BE2C (cell line): ENCODE results near the gene FGD4.

Experiments
- DNase-seq: peaks from one replicate; pipeline ENCODE4 v3.0.0-alpha.2; 2020
- H3K27me3 ChIP-seq: fragments of 250-450 bp; sonication (Bioruptor Pico); 2 replicates; pipeline ENCODE4 v1.5.1; 2020; ENCODE audit warnings: mild to moderate bottlenecking
- H3K36me3 ChIP-seq: fragments of 250-450 bp; sonication (Bioruptor Pico); 2 replicates; pipeline ENCODE4 v1.5.1; 2020; ENCODE audit warnings: mild to moderate bottlenecking
- H3K4me1 ChIP-seq: fragments of 250-450 bp; sonication (Bioruptor Pico); 2 replicates; pipeline ENCODE4 v1.5.1; 2020
- H3K4me3 ChIP-seq: 2 replicates; pipeline ENCODE4 v1.5.1; 2011; ENCODE audit warnings: low read depth, low read length
- H3K9me3 ChIP-seq: fragments of 250-450 bp; sonication (Bioruptor Pico); 2 replicates; pipeline ENCODE4 v1.5.1; 2020
- CTCF ChIP-seq: IDR thresholded peaks from 2 replicates; pipeline ENCODE4 v1.5.1; 2012; ENCODE audit warnings: mild to moderate bottlenecking, low read depth, low read length

Gene FGD4

GRCh38 chr12:32483499-32483898 lies 84.1 kb downstream of the FGD4 start:
- Histone ChIP-seq H3K36me3 (no peaks in the 10 kb centered on the region), H3K9me3 (no peaks in the 10 kb centered on the region), H3K4me1 (peaks cover 7% of the 10 kb centered on the region), H3K27me3 (no peaks in the 10 kb centered on the region), H3K4me3 (no peak overlapping the region)
- TF ChIP-seq CTCF = no peak
- no peak for DNase-seq

GRCh38 chr12:32483993-32484392 lies 84.6 kb downstream of the FGD4 start:
- TF ChIP-seq CTCF = no peak
- H3K36me3 ChIP-seq = no peaks in the 10 kb centered on the region
- H3K27me3 ChIP-seq = no peaks in the 10 kb centered on the region
- H3K9me3 ChIP-seq = no peaks in the 10 kb centered on the region
- no peak overlapping the region for H3K4me3 ChIP-seq
- DNase-seq = no peak
- peaks cover 2% of the 10 kb centered on the region; the same call in 1 of the 2 replicates for H3K4me1 ChIP-seq

GRCh38 chr12:32486158-32486557 lies 86.8 kb downstream of the FGD4 start:
- H3K4me1 ChIP-seq = no peaks in the 10 kb centered on the region
- DNase-seq = no peak
- no peaks in the 10 kb centered on the region for H3K36me3 ChIP-seq
- H3K9me3 ChIP-seq = no peaks in the 10 kb centered on the region
- no peak for TF ChIP-seq CTCF
- no peak overlapping the region for H3K4me3 ChIP-seq
- H3K27me3 ChIP-seq = no peaks in the 10 kb centered on the region

- Histone ChIP-seq H3K9me3 (no peaks in the 10 kb centered on the region), H3K27me3 (no peaks in the 10 kb centered on the region), H3K36me3 (no peaks in the 10 kb centered on the region), H3K4me1 (no peaks in the 10 kb centered on the region), H3K4me3 (no peak overlapping the region)
- DNase-seq = no peak
- no peak for TF ChIP-seq CTCF
Measured at GRCh38 chr12:32488132-32488531, 88.8 kb downstream of the FGD4 start.

- H3K4me1 ChIP-seq = no peaks in the 10 kb centered on the region
- H3K9me3 ChIP-seq = no peaks in the 10 kb centered on the region
- TF ChIP-seq CTCF = no peak
- no peak for DNase-seq
- H3K36me3 ChIP-seq = no peaks in the 10 kb centered on the region
- H3K27me3 ChIP-seq = no peaks in the 10 kb centered on the region
- H3K4me3 ChIP-seq = no peak overlapping the region
Measured at GRCh38 chr12:32489070-32489469, 89.7 kb downstream of the FGD4 start.

GRCh38 chr12:32490801-32491200 lies 91.4 kb downstream of the FGD4 start:
- TF ChIP-seq CTCF = no peak
- no peaks in the 10 kb centered on the region for H3K36me3 ChIP-seq
- no peak for DNase-seq
- H3K27me3 ChIP-seq = no peaks in the 10 kb centered on the region
- H3K9me3 ChIP-seq = no peaks in the 10 kb centered on the region
- no peaks in the 10 kb centered on the region for H3K4me1 ChIP-seq
- H3K4me3 ChIP-seq = no peak overlapping the region
